Kidney (tissue), 14 donors: Measurements from ENCODE around the gene DCHS1. TPM values are rescaled to one million over a fixed set of nuclear protein-coding genes. Genes with fewer than 3 reads are reported as not detected.

Experiments used
- DNase-seq, 5 donors: peaks; one replicate each; pipeline ENCODE4 v3.0.0-alpha.2; 2013 to 2020
- FAIRE-seq: peaks from 2 replicates; lab custom pipeline; 2012; peaks lifted over from hg19 to GRCh38; lab: Jason Lieb, UNC
- H3K27ac ChIP-seq, 2 donors: one replicate each; pipeline ENCODE4 v1.7.0; 2013; ENCODE audit warnings: low read depth in 2 of 2, low read length in 2 of 2, inconsistent platforms in 1 of 2
- H3K27me3 ChIP-seq: one replicate; pipeline ENCODE4 v1.7.1; 2013; ENCODE audit warnings: low read length, inconsistent platforms; ENCODE audit not compliant: control insufficient read depth, insufficient read depth
- H3K36me3 ChIP-seq, 3 donors: one replicate each; pipeline versions ENCODE4 v1.7.0 to v1.7.1; 2013; ENCODE audit warnings: low read length in 3 of 3, control low read depth in 1 of 3, inconsistent platforms in 1 of 3; ENCODE audit not compliant: insufficient read depth in 3 of 3, control insufficient read depth in 2 of 3
- H3K4me1 ChIP-seq, 3 donors: one replicate each; pipeline versions ENCODE4 v1.7.0 to v1.7.1; 2013; ENCODE audit warnings: low read length in 3 of 3, inconsistent platforms in 1 of 3, low read depth in 1 of 3; ENCODE audit not compliant: control insufficient read depth in 2 of 3, insufficient read depth in 2 of 3
- H3K4me3 ChIP-seq, 3 donors: one replicate each; pipeline versions ENCODE4 v1.7.0 to v1.8.1; 2013; ENCODE audit warnings: low read length in 3 of 3, control low read depth in 1 of 3, inconsistent platforms in 1 of 3
- H3K9ac ChIP-seq, 3 donors: one replicate each; pipeline versions ENCODE4 v1.7.0 to v1.7.1; 2013; ENCODE audit warnings: low read length in 3 of 3, control low read depth in 1 of 3, inconsistent platforms in 1 of 3
- H3K9me3 ChIP-seq, 3 donors: one replicate each; pipeline versions ENCODE4 v1.7.0 to v1.7.1; 2013; ENCODE audit warnings: low read length in 3 of 3, control low read depth in 1 of 3, inconsistent platforms in 1 of 3; ENCODE audit not compliant: control insufficient read depth in 2 of 3, insufficient read depth in 1 of 3
- intact Hi-C: fragments of 100-400 bp; cut with DNase I; formaldehyde crosslinking; loops from one replicate; pipeline ENCODE4 v1.11.1; 2022
- polyA plus RNA-seq: library from polyadenylated mRNA; stranded (reverse); fragments of 350-450 nt; fragmentation: Illumina TruSeq; extraction: RNeasy Lipid Tissue Mini Kit (QIAGEN cat#74804); gene quantifications from one replicate; pipeline ENCODE4 v1.2.3, GENCODE V29; 2014; ENCODE audit warnings: low read depth, low replicate concordance; ENCODE audit not compliant: insufficient read depth
- total RNA-seq: library from RNA; stranded (reverse); fragmentation: NEBNext Ultra II Directional; extraction: Animal tissue kit (Norgen Biotek cat#: 25700); gene quantifications from one replicate; pipeline ENCODE4 v1.2.1, GENCODE V29; 2021
- TF ChIP-seq, protein P1 (sequence below): IDR thresholded peaks from 3 replicates; pipeline ENCODE4 v1.5.1; 2012; ENCODE audit warnings: mild to moderate bottlenecking, moderate library complexity, borderline replicate concordance; ENCODE audit not compliant: insufficient read depth; ENCODE audit errors: extremely low read depth
- donor health status: control.
- donor health status: control.
- donor health status: control.
- donor health status: control.
- donor health status: control.
- donor health status: DM: yes; HTN: yes; CAD: no.
- donor health status: Normal renal cell carcinoma (clear cell type).

DCHS1 gene
- total and polyA plus RNA-seq, 2 donors from 2014 or later, result 2.4 to 17.0 TPM

DNA sequence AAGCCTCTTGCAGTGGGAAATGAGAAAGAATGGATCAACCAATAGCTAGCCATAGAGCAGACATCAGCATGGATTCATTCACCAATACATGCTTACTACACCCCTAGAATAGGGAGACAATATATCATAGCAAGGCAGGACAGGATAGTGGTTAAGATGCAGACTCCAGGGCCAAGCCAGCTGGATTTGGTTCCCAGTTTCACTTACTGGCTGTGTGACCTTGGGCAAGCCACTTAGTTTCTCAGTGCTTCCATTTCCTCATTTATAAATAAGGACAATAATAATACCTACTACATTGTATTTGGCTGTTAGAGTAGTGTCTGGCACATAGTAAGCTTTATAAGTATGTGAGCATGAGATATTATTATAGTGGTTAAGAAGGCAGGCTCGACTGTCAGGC lies 7.1 kb downstream of the DCHS1 start:
- Histone ChIP-seq H3K36me3 (no peaks in the 10 kb centered on the region), H3K9ac (no peak overlapping the region), H3K9me3 (no peaks in the 10 kb centered on the region), H3K4me1 (peaks cover 0 to 18% (median 0%) of the 10 kb centered on the region in 3 donors), H3K27me3 (no peaks in the 10 kb centered on the region), H3K4me3 (no peak overlapping the region), H3K27ac (no peak overlapping the region)
- intact Hi-C loops, result no loop called here
- DNase-seq (no peak), FAIRE-seq (no peak)
- TF ChIP-seq, protein P1, sequence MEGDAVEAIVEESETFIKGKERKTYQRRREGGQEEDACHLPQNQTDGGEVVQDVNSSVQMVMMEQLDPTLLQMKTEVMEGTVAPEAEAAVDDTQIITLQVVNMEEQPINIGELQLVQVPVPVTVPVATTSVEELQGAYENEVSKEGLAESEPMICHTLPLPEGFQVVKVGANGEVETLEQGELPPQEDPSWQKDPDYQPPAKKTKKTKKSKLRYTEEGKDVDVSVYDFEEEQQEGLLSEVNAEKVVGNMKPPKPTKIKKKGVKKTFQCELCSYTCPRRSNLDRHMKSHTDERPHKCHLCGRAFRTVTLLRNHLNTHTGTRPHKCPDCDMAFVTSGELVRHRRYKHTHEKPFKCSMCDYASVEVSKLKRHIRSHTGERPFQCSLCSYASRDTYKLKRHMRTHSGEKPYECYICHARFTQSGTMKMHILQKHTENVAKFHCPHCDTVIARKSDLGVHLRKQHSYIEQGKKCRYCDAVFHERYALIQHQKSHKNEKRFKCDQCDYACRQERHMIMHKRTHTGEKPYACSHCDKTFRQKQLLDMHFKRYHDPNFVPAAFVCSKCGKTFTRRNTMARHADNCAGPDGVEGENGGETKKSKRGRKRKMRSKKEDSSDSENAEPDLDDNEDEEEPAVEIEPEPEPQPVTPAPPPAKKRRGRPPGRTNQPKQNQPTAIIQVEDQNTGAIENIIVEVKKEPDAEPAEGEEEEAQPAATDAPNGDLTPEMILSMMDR, result no peak

- Histone ChIP-seq H3K4me3 (no peak overlapping the region), H3K27ac (peak overlapping the region in 1 of 2 donors; percentile 57), H3K9me3 (no peaks in the 10 kb centered on the region), H3K27me3 (no peaks in the 10 kb centered on the region), H3K9ac (no peak overlapping the region), H3K4me1 (peaks cover 0 to 18% (median 0%) of the 10 kb centered on the region in 3 donors), H3K36me3 (no peaks in the 10 kb centered on the region)
- TF ChIP-seq, protein P1, result no peak
- DNase-seq (no peak), FAIRE-seq (no peak)
- intact Hi-C loops, result no loop called here
Observed at GRCh38 chr11:6647836-6648235, 7.8 kb downstream of the DCHS1 start.

GRCh38 chr11:6646918-6647679 lies 8.5 kb downstream of the DCHS1 start:
- no peak overlapping the region for H3K9ac ChIP-seq
- TF ChIP-seq, protein P1, result no peak
- FAIRE-seq (no peak), DNase-seq (peak in 3 of 5 donors; percentile 19 to 76 (median 68))
- peaks cover 0 to 18% (median 0%) of the 10 kb centered on the region in 3 donors for H3K4me1 ChIP-seq
- H3K27ac ChIP-seq, result peak overlapping the region; percentile 53 to 62
- no peaks in the 10 kb centered on the region for H3K27me3 ChIP-seq
- H3K9me3 ChIP-seq, result no peaks in the 10 kb centered on the region
- H3K4me3 ChIP-seq, result no peak overlapping the region
- H3K36me3 ChIP-seq, result no peaks in the 10 kb centered on the region
- intact Hi-C loops, result no loop called here

- TF ChIP-seq, protein P1, result no peak
- no peak overlapping the region for H3K4me3 ChIP-seq
- H3K9ac ChIP-seq, result no peak overlapping the region
- H3K36me3 ChIP-seq, result no peaks in the 10 kb centered on the region
- H3K27ac ChIP-seq, result peak overlapping the region; percentile 53 to 62
- H3K4me1 ChIP-seq, result peaks cover 0 to 18% (median 0%) of the 10 kb centered on the region in 3 donors
- intact Hi-C loops, result no loop called here
- FAIRE-seq (no peak), DNase-seq (peak in 4 of 5 donors; percentile 58 to 93 (median 64))
- H3K9me3 ChIP-seq, result no peaks in the 10 kb centered on the region
- no peaks in the 10 kb centered on the region for H3K27me3 ChIP-seq
Observed at GRCh38 chr11:6646576-6646917, 9.1 kb downstream of the DCHS1 start.
